ENCODE measurements around the gene KMT5B.

KMT5B gene

GRCh38 chr11:68116974-68117373, 96.1 kb downstream of the KMT5B start:
- no peak for DNase-seq

GRCh38 chr11:68116126-68116525, 97.0 kb downstream of the KMT5B start:
- no peak for DNase-seq

- DNase-seq, result no peak
These were observed 97.8 kb downstream of the KMT5B start for GRCh38 chr11:68115285-68115684.

GRCh38 chr11:68113986-68114385, 99.1 kb downstream of the KMT5B start:
- no peak for DNase-seq

GRCh38 chr11:68107689-68108088, 105.4 kb downstream of the KMT5B start:
- no peak for DNase-seq

GRCh38 chr11:68106165-68106940, 106.7 kb downstream of the KMT5B start:
- no peak for DNase-seq
